Kidney (tissue), 14 donors: ENCODE measurements around the gene PRDM16. TPM values are rescaled to one million over a fixed set of nuclear protein-coding genes. Genes with fewer than 3 reads are reported as not detected.

Source experiments
- DNase-seq, 5 donors: peaks; one replicate each; pipeline ENCODE4 v3.0.0-alpha.2; 2013 to 2020
- FAIRE-seq: peaks from 2 replicates; lab custom pipeline; 2012; peaks lifted over from hg19 to GRCh38; lab: Jason Lieb, UNC
- H3K27ac ChIP-seq, 2 donors: one replicate each; pipeline ENCODE4 v1.7.0; 2013; ENCODE audit warnings: low read depth in 2 of 2, low read length in 2 of 2, inconsistent platforms in 1 of 2
- H3K27me3 ChIP-seq: one replicate; pipeline ENCODE4 v1.7.1; 2013; ENCODE audit warnings: low read length, inconsistent platforms; ENCODE audit not compliant: control insufficient read depth, insufficient read depth
- H3K36me3 ChIP-seq, 3 donors: one replicate each; pipeline versions ENCODE4 v1.7.0 to v1.7.1; 2013; ENCODE audit warnings: low read length in 3 of 3, control low read depth in 1 of 3, inconsistent platforms in 1 of 3; ENCODE audit not compliant: insufficient read depth in 3 of 3, control insufficient read depth in 2 of 3
- H3K4me1 ChIP-seq, 3 donors: one replicate each; pipeline versions ENCODE4 v1.7.0 to v1.7.1; 2013; ENCODE audit warnings: low read length in 3 of 3, inconsistent platforms in 1 of 3, low read depth in 1 of 3; ENCODE audit not compliant: control insufficient read depth in 2 of 3, insufficient read depth in 2 of 3
- H3K4me3 ChIP-seq, 3 donors: one replicate each; pipeline versions ENCODE4 v1.7.0 to v1.8.1; 2013; ENCODE audit warnings: low read length in 3 of 3, control low read depth in 1 of 3, inconsistent platforms in 1 of 3
- H3K9ac ChIP-seq, 3 donors: one replicate each; pipeline versions ENCODE4 v1.7.0 to v1.7.1; 2013; ENCODE audit warnings: low read length in 3 of 3, control low read depth in 1 of 3, inconsistent platforms in 1 of 3
- H3K9me3 ChIP-seq, 3 donors: one replicate each; pipeline versions ENCODE4 v1.7.0 to v1.7.1; 2013; ENCODE audit warnings: low read length in 3 of 3, control low read depth in 1 of 3, inconsistent platforms in 1 of 3; ENCODE audit not compliant: control insufficient read depth in 2 of 3, insufficient read depth in 1 of 3
- intact Hi-C: fragments of 100-400 bp; cut with DNase I; formaldehyde crosslinking; loops from one replicate; pipeline ENCODE4 v1.11.1; 2022
- polyA plus RNA-seq: library from polyadenylated mRNA; stranded (reverse); fragments of 350-450 nt; fragmentation: Illumina TruSeq; extraction: RNeasy Lipid Tissue Mini Kit (QIAGEN cat#74804); gene quantifications from one replicate; pipeline ENCODE4 v1.2.3, GENCODE V29; 2014; ENCODE audit warnings: low read depth, low replicate concordance; ENCODE audit not compliant: insufficient read depth
- total RNA-seq: library from RNA; stranded (reverse); fragmentation: NEBNext Ultra II Directional; extraction: Animal tissue kit (Norgen Biotek cat#: 25700); gene quantifications from one replicate; pipeline ENCODE4 v1.2.1, GENCODE V29; 2021
- TF ChIP-seq, protein P1 (sequence below): IDR thresholded peaks from 3 replicates; pipeline ENCODE4 v1.5.1; 2012; ENCODE audit warnings: mild to moderate bottlenecking, moderate library complexity, borderline replicate concordance; ENCODE audit not compliant: insufficient read depth; ENCODE audit errors: extremely low read depth
- donor health status: control.
- donor health status: control.
- donor health status: control.
- donor health status: control.
- donor health status: control.
- donor health status: DM: yes; HTN: yes; CAD: no.
- donor health status: Normal renal cell carcinoma (clear cell type).

PRDM16 gene
- total and polyA plus RNA-seq, 2 donors from 2014 or later = 3.0 to 21.9 TPM

DNA sequence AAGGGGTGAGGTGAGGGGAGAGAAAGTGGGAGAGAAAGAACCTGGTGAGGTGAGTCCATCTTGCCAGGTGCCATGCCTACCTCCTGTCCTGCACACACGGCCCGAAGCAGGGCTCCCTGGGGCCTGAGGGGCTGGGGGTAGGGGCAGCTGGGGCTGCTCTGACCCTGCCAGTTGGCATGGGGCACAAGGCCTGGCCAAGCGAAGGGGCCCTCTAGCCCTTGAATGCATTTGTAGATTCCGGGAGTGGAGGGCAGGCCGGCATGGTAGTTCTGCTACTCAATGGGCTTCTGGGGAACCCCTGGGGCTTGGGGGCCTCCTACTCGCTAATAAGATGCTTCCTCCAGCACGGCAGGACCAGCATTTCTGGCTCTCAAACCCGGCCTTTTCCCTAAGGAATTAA, 3.6 kb upstream of the PRDM16 start:
- peaks cover 24% of the 10 kb centered on the region for H3K27me3 ChIP-seq
- H3K4me1 ChIP-seq = peaks cover 0 to 3% (median 0%) of the 10 kb centered on the region in 3 donors
- H3K9me3 ChIP-seq = no peaks in the 10 kb centered on the region
- FAIRE-seq (no peak), DNase-seq (peak in 3 of 5 donors; percentile 5 to 59 (median 29))
- TF ChIP-seq, protein P1, sequence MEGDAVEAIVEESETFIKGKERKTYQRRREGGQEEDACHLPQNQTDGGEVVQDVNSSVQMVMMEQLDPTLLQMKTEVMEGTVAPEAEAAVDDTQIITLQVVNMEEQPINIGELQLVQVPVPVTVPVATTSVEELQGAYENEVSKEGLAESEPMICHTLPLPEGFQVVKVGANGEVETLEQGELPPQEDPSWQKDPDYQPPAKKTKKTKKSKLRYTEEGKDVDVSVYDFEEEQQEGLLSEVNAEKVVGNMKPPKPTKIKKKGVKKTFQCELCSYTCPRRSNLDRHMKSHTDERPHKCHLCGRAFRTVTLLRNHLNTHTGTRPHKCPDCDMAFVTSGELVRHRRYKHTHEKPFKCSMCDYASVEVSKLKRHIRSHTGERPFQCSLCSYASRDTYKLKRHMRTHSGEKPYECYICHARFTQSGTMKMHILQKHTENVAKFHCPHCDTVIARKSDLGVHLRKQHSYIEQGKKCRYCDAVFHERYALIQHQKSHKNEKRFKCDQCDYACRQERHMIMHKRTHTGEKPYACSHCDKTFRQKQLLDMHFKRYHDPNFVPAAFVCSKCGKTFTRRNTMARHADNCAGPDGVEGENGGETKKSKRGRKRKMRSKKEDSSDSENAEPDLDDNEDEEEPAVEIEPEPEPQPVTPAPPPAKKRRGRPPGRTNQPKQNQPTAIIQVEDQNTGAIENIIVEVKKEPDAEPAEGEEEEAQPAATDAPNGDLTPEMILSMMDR = no peak
- intact Hi-C loops = no loop called here
- peak overlapping the region in 2 of 3 donors; percentile 1 to 80 for H3K9ac ChIP-seq
- H3K4me3 ChIP-seq = peak overlapping the region in 2 of 3 donors; percentile 31 to 69
- H3K27ac ChIP-seq = peak overlapping the region; percentile 76 to 83
- H3K36me3 ChIP-seq = no peaks in the 10 kb centered on the region

DNA sequence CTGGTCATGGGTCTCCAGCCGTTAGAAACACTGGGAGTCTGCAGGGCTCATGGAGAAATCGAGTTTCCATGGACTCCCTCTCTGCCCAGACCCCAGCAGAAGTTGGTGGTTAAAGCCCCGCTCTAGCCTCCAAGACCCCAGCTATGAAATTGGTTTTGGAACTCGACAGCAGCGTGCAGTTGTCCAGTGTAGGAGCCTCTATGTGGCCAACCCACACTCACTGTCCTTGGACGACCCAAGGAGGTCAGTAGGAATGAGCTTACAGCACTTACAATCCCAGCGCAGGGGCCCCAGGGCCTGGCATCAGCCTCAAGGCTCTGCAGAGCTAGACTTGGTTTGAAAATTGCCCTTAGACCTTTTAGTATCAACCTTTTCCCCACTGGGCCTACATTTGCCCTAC, 3.2 kb upstream of the PRDM16 start:
- DNase-seq = peak in 1 of 5 donors; percentile 18
- no peaks in the 10 kb centered on the region for H3K9me3 ChIP-seq
- peak overlapping the region in 2 of 3 donors; percentile 31 to 69 for H3K4me3 ChIP-seq
- H3K27me3 ChIP-seq = peaks cover 24% of the 10 kb centered on the region
- TF ChIP-seq, protein P1 = no peak
- H3K4me1 ChIP-seq = peaks cover 0 to 3% (median 0%) of the 10 kb centered on the region in 3 donors
- FAIRE-seq = no peak
- peak overlapping the region; percentile 76 to 83 for H3K27ac ChIP-seq
- intact Hi-C loops = no loop called here
- peak overlapping the region in 2 of 3 donors; percentile 31 to 80 for H3K9ac ChIP-seq
- no peaks in the 10 kb centered on the region for H3K36me3 ChIP-seq

DNA sequence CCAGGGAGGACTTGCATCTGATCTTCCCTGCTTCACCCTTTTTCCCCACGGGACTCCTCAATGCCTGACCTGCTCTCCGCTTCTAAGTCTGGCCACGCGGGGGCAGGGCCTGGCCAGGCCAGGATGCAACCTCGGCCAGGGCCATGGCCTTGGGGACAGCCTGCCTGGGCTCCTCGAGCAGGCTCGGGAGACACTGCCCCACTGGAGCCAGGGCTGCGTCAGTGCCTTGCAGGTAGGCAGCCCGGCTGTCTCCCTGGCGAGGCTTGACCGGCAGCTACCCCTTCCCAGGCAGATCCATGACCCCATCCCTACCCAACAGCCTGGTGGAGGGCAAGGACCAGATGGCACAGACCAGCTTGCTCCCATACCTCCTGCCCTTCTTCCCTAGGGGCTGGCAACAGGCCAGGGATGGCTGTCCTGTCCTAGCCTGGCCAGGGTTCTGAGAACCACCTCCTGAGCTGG, 2.7 kb upstream of the PRDM16 start:
- FAIRE-seq (no peak), DNase-seq (peak; percentile 41 to 80 (median 53))
- intact Hi-C loops = no loop called here
- peak overlapping the region in 2 of 3 donors; percentile 31 to 69 for H3K4me3 ChIP-seq
- TF ChIP-seq, protein P1 = peak; percentile 41
- peaks cover 22% of the 10 kb centered on the region for H3K27me3 ChIP-seq
- H3K9me3 ChIP-seq = no peaks in the 10 kb centered on the region
- no peaks in the 10 kb centered on the region for H3K36me3 ChIP-seq
- H3K9ac ChIP-seq = peak overlapping the region in 2 of 3 donors; percentile 63 to 80
- peaks cover 0 to 3% (median 0%) of the 10 kb centered on the region in 3 donors for H3K4me1 ChIP-seq
- H3K27ac ChIP-seq = peak overlapping the region; percentile 76 to 83
